ENCODE data around the gene LRRC49.

DNA sequence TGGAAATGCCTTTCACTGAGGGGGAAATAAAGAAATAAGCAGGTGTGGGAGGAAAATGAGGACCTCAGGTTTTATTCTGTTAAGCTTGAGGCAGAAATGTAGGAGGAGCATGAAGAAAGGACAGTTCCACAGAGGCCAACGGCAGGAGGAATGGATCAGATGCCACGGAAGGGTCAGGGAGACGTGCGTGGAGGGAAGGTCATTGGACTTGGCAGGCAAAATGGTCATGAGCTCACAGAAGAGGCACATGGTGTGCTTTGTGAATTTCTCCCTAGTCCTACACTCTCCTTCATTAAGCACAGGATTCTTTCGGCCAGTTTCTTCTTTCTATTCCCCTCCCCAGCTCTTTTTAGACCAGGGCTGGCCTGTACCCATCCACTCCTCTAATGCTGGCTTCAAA lies 190.2 kb downstream of the LRRC49 start:
- no peak for TF ChIP-seq GATA3 (IDR thresholded peaks at IDR 0.05; ENCODE audit: low read depth, low read length)
- TF ChIP-seq GATA2 (IDR thresholded peaks at IDR 0.05; ENCODE audit: low read depth, low read length) = no peak

Measured in SH-SY5Y (cell line).